HFF-Myc (cell line): ENCODE results near the gene MYLK.

Experiments used
- DNase-seq: peaks from one replicate; pipeline ENCODE4 v3.0.0-alpha.2; 2011; ENCODE audit warnings: low read depth; ENCODE audit errors: extremely low read depth
- H3K4me3 ChIP-seq: replicated peaks from 2 replicates; pipeline ENCODE4 v1.5.1; 2011; ENCODE audit warnings: low read depth, mild to moderate bottlenecking, control low read depth, low read length
- TF ChIP-seq, protein P1 (sequence below): IDR thresholded peaks from 2 replicates; pipeline ENCODE4 v1.5.1; 2012; ENCODE audit warnings: mild to moderate bottlenecking, low read depth, low read length, control low read depth; ENCODE audit errors: missing control alignments

Gene MYLK

GRCh38 chr3:123773681-123774431 lies 110.3 kb downstream of the MYLK start:
- peak; percentile 78 for DNase-seq
- TF ChIP-seq, protein P1, sequence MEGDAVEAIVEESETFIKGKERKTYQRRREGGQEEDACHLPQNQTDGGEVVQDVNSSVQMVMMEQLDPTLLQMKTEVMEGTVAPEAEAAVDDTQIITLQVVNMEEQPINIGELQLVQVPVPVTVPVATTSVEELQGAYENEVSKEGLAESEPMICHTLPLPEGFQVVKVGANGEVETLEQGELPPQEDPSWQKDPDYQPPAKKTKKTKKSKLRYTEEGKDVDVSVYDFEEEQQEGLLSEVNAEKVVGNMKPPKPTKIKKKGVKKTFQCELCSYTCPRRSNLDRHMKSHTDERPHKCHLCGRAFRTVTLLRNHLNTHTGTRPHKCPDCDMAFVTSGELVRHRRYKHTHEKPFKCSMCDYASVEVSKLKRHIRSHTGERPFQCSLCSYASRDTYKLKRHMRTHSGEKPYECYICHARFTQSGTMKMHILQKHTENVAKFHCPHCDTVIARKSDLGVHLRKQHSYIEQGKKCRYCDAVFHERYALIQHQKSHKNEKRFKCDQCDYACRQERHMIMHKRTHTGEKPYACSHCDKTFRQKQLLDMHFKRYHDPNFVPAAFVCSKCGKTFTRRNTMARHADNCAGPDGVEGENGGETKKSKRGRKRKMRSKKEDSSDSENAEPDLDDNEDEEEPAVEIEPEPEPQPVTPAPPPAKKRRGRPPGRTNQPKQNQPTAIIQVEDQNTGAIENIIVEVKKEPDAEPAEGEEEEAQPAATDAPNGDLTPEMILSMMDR = peak; percentile 20
- no peak overlapping the region for H3K4me3 ChIP-seq

DNA sequence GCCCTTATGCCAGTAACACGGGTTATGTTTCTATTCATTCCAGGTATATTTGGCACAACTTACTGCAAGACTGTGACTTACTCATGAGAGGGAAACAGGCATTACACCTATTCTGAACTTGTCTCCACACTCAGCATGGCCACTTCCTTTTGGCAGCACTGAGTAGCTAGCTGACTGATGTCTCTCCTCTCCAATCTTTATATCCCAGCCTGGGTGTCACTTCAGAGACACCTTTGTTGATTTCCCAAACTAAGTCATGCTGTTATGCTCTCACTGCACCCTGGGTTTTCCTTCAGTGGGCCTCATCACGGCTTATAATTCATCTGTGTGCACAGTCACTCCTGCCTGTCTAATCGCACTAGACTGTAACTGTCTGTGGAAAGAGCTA lies 114.8 kb downstream of the MYLK start:
- TF ChIP-seq, protein P1 = no peak
- DNase-seq = no peak
- H3K4me3 ChIP-seq = no peak overlapping the region

DNA sequence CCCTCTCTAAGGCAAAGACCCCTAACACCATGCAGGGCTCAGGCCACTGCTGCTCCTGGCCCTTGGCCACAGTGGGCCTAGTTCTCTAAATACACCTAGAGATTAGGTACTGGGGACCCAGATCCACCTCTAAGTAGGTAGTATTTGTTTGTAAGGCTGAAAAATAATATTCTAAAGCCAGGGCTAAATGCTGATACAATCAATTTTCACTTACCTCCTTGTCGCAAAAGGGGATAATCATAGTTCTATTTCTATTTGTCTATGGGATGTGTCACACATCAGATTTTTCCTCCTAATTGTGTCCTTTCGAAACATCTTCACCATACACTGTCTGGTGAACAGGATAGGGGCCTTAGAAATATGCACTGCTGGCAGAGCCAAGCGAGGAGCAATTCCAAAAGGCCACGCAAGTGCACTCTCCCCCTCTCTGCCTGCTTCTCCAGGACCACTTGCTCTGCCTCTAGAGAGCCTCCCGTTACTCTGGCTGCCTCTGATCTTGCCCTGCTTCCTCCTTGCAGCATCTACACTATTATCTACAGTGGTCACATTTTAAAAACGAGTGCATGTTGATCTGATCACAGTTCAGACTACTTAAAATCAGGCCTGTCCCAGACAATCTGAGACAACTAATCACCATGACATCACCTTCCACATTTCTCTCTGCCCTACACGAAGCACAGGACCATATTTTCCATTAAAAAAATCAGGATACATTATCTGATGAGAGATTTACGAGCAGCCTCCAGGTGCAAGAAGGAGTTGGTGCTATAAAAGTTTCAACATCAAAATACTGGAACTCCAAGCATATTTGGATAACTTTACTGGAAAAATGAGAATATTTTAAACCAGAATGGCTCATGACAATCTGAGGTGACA lies 115.4 kb downstream of the MYLK start:
- no peak overlapping the region for H3K4me3 ChIP-seq
- TF ChIP-seq, protein P1 = no peak
- DNase-seq = no peak

GRCh38 chr3:123767564-123768292 lies 116.4 kb downstream of the MYLK start:
- no peak for DNase-seq
- H3K4me3 ChIP-seq = no peak overlapping the region
- TF ChIP-seq, protein P1 = no peak

- H3K4me3 ChIP-seq = no peak overlapping the region
- TF ChIP-seq, protein P1 = no peak
- no peak for DNase-seq
Measured at GRCh38 chr3:123767009-123767372, 117.1 kb downstream of the MYLK start.

DNA sequence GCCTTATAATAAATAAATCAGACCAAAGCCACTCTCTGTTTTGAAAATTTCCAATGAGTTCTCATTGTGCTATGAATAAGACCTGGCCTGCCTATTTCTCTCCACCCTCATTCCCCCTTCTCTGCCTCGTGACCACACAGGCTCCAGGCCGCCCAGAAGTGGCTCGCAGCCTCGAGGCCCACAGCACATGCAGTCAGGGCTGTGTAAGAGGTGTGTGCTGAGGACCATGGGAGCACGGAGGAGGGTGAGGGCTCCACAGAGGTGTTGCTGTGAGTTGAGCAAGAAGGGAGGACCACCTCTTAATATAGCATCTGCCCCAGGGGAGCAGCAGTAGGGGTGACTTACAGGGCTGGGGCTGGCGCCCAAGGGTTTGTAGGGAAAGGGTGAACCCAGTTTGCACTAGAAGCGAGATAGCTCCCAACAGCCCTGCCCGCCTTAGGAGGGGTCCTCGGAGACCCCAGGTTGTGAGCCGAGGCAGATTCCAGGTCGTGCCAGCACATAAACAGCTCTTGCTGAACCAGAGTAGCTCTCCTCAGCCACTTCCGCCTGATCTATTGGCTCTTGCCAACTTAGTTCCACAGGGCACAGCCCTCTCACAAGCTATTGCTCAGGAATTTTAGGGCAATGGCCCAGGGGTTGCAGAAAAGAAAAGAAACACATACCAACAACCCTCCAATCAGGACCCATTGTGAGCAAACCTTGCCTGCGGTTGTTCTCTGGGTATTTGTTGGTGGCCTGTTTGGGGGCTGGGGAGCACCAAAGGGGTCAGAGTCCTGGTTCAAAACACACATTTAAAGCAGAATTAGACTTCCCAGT lies 117.7 kb downstream of the MYLK start:
- H3K4me3 ChIP-seq = no peak overlapping the region
- TF ChIP-seq, protein P1 = no peak
- no peak for DNase-seq
